Gastrocnemius medialis (tissue), 4 donors: ENCODE results near the gene RNU5D-1.

Experiments
- POLR2A ChIP-seq, 2 donors: fragments of 450-650 bp; IDR thresholded peaks; one replicate each; pipeline ENCODE4 v1.6.1; 2017; ENCODE audit warnings: antibody characterized with exemption in 2 of 2, mild to moderate bottlenecking in 2 of 2, moderate library complexity in 2 of 2
- TF ChIP-seq, protein P1 (sequence below), 5 experiments: fragments of 450-650 bp in 3 of 5; fragments of 200-600 bp in 2 of 5; sonication (generic) in 2 of 5; IDR thresholded peaks in 4 of 5; conservative IDR thresholded peaks in 1 of 5; 1 replicate in 4 of 5; 2 replicates in 1 of 5; pipeline ENCODE4 v1.5.1; 2016 to 2019; ENCODE audit warnings: antibody characterized with exemption in 5 of 5, mild to moderate bottlenecking in 3 of 5, moderate library complexity in 3 of 5

DNA sequence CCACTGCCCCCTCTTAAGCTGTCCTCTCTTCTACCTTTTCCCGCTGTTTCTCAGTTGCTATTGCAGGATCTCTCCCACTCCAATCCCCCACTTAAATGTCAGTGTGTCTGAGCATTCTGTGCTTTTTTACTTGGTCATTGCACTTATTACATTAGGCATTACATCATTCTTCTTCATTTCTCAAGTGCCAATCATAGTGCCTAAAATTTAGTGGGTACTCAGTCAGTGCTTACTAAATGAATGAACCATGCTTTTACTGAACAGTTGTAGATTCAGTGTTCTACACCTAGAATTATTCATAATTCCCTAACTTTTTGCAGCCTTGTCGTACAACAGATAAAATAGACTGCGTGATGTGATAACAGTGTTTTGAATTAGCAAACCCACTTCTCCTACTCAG is 37.1 kb downstream of the RNU5D-1 start:
- no peak for TF ChIP-seq POLR2A (IDR thresholded peaks at IDR 0.05)
- TF ChIP-seq, protein P1, sequence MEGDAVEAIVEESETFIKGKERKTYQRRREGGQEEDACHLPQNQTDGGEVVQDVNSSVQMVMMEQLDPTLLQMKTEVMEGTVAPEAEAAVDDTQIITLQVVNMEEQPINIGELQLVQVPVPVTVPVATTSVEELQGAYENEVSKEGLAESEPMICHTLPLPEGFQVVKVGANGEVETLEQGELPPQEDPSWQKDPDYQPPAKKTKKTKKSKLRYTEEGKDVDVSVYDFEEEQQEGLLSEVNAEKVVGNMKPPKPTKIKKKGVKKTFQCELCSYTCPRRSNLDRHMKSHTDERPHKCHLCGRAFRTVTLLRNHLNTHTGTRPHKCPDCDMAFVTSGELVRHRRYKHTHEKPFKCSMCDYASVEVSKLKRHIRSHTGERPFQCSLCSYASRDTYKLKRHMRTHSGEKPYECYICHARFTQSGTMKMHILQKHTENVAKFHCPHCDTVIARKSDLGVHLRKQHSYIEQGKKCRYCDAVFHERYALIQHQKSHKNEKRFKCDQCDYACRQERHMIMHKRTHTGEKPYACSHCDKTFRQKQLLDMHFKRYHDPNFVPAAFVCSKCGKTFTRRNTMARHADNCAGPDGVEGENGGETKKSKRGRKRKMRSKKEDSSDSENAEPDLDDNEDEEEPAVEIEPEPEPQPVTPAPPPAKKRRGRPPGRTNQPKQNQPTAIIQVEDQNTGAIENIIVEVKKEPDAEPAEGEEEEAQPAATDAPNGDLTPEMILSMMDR (IDR thresholded peaks at IDR 0.05 in 4 of 5, conservative IDR thresholded peaks at IDR 0.05 in 1 of 5), result no peak
